CD4-positive, alpha-beta T cell (primary cell): ENCODE results near the gene IRAG1. TPM values are rescaled to one million over a fixed set of nuclear protein-coding genes. Genes with fewer than 3 reads are reported as not detected.

Experiments used
- ATAC-seq: fragments of 200-7000 bp; cut with Tn5 transposase; one replicate; pipeline ENCODE4 v1.10.0; 2022; ENCODE audit warnings: mild to moderate bottlenecking; ENCODE audit not compliant: poor library complexity
- CTCF ChIA-PET: fragments of 350-600 bp; sonication (Branson Sonifier 250); formaldehyde crosslinking; loops from one replicate; lab custom pipeline; 2021; ENCODE audit warnings: antibody characterized with exemption, inconsistent platforms; lab: Charles Lee
- POLR2A ChIA-PET: fragments of 350-600 bp; sonication (Branson Sonifier 250); formaldehyde crosslinking; loops from one replicate; lab custom pipeline; 2021; ENCODE audit warnings: antibody characterized with exemption, inconsistent platforms; lab: Charles Lee
- DNase-seq, 14 experiments: peaks; one replicate each; pipeline ENCODE4 v3.0.0-alpha.2; 2013 to 2020; ENCODE audit warnings: mixed read lengths in 2 of 14
- H3K27ac ChIP-seq, 2 donors: one replicate each; pipeline versions ENCODE4 v1.5.1 to v1.7.0; 2013; ENCODE audit warnings: low read length in 2 of 2, low read depth in 1 of 2, mild to moderate bottlenecking in 1 of 2
- H3K27me3 ChIP-seq, 2 experiments: 1 replicate in 1 of 2; 2 replicates in 1 of 2; pipeline versions ENCODE4 v1.6.1 to v1.7.0; 2013; ENCODE audit warnings: low read length in 2 of 2, control low read depth in 1 of 2, mild to moderate bottlenecking in 1 of 2, moderate library complexity in 1 of 2; ENCODE audit not compliant: insufficient read depth in 2 of 2, control insufficient read depth in 1 of 2
- H3K36me3 ChIP-seq: one replicate; pipeline ENCODE4 v1.6.1; 2013; ENCODE audit warnings: low read length, control low read depth; ENCODE audit not compliant: insufficient read depth
- H3K4me1 ChIP-seq: one replicate; pipeline ENCODE4 v1.6.1; 2013; ENCODE audit warnings: low read length, control low read depth; ENCODE audit not compliant: insufficient read depth
- H3K4me3 ChIP-seq: one replicate; pipeline ENCODE4 v1.5.1; 2013; ENCODE audit warnings: mild to moderate bottlenecking, low read length, moderate library complexity
- H3K9me3 ChIP-seq, 2 experiments: 1 replicate in 1 of 2; 2 replicates in 1 of 2; pipeline versions ENCODE4 v1.6.1 to v1.7.0; 2013; ENCODE audit warnings: low read length in 2 of 2, mild to moderate bottlenecking in 2 of 2, control low read depth in 1 of 2, moderate library complexity in 1 of 2; ENCODE audit not compliant: control insufficient read depth in 1 of 2, insufficient read depth in 1 of 2
- H3K27ac Mint-ChIP-seq: one replicate; pipeline ENCODE4 v1.8.0; 2020; ENCODE audit warnings: mixed read lengths
- H3K27me3 Mint-ChIP-seq: one replicate; pipeline ENCODE4 v1.8.0; 2021; ENCODE audit warnings: mixed read lengths
- H3K36me3 Mint-ChIP-seq: one replicate; pipeline ENCODE4 v1.8.0; 2021; ENCODE audit warnings: low read depth, mixed read lengths
- H3K4me1 Mint-ChIP-seq: one replicate; pipeline ENCODE4 v1.8.0; 2021; ENCODE audit warnings: low read depth, mixed read lengths
- H3K4me3 Mint-ChIP-seq: one replicate; pipeline ENCODE4 v1.8.0; 2020; ENCODE audit warnings: mild to moderate bottlenecking, mixed read lengths
- H3K9me3 Mint-ChIP-seq: one replicate; pipeline ENCODE4 v1.8.0; 2020; ENCODE audit warnings: mixed read lengths
- CTCF ChIP-seq: fragments of 200-600 bp; IDR thresholded peaks from one replicate; pipeline ENCODE4 v1.8.0; 2022; ENCODE audit warnings: antibody characterized with exemption, mild to moderate bottlenecking
- intact Hi-C, 2 experiments: fragments of 100-400 bp; cut with DNase I in 1 of 2; cut with micrococcal nuclease in 1 of 2; formaldehyde crosslinking; loops; one replicate each; pipeline versions ENCODE4 v1.15.1 to v1.9.0; 2023 to 2025; cut with DNase I, micrococcal nuclease
- total RNA-seq, 174 experiments: library from RNA in 2 of 174; stranded (reverse) in 2 of 174; gene quantifications; one replicate each; pipeline ENCODE4 v1.2.3 and lab custom pipeline; 2021 to 2026

Gene IRAG1
- total RNA-seq, 2 experiments from 2014 or later, result not detected

GRCh38 chr11:10654811-10655150 lies 38.8 kb downstream of the IRAG1 start:
- Histone ChIP-seq H3K4me1 (peaks cover 7% of the 10 kb centered on the region), H3K9me3 (no peaks in the 10 kb centered on the region), H3K27me3 (no peaks in the 10 kb centered on the region), H3K27ac (no peak overlapping the region), H3K36me3 (no peaks in the 10 kb centered on the region), H3K4me3 (no peak overlapping the region)
- ChIA-PET POLR2A (no interaction called here), CTCF (interaction anchor here (1.1 to 1.9 kb wide), 6 partner anchors 24 to 249 kb away, joined by 3 to 16 read pairs (median 4); partner anchors contain the start of gene RNF141)
- no peaks in the 10 kb centered on the region for H3K4me1 Mint-ChIP-seq
- no peaks in the 10 kb centered on the region for H3K36me3 Mint-ChIP-seq
- no peaks in the 10 kb centered on the region for H3K27me3 Mint-ChIP-seq
- intact Hi-C loops, result loop anchor here (1.0 to 5.0 kb wide), 4 partner anchors 78 to 248 kb away; no protein-coding TSS in a partner anchor
- no peak for ATAC-seq
- TF ChIP-seq CTCF, result no peak
- no peak overlapping the region for H3K27ac Mint-ChIP-seq
- no peak overlapping the region for H3K4me3 Mint-ChIP-seq
- DNase-seq, result no peak
- no peaks in the 10 kb centered on the region for H3K9me3 Mint-ChIP-seq

- no peak overlapping the region for H3K27ac ChIP-seq
- intact Hi-C loops, result loop anchor here (1.0 to 5.0 kb wide), 4 partner anchors 78 to 248 kb away; no protein-coding TSS in a partner anchor
- H3K4me3 ChIP-seq, result no peak overlapping the region
- peak in 9 of 14 experiments; percentile 10 to 77 (median 23) for DNase-seq
- CTCF ChIA-PET, result interaction anchor here (0.7 to 1.9 kb wide), 10 partner anchors 9 to 248 kb away, joined by 3 to 16 read pairs (median 3); partner anchors contain the start of gene RNF141
- POLR2A ChIA-PET, result interaction anchor here (1.1 to 1.4 kb wide), 2 partner anchors 241 to 248 kb away, joined by 3 to 4 read pairs; no protein-coding TSS in a partner anchor
- no peaks in the 10 kb centered on the region for H3K9me3 ChIP-seq
- Mint-ChIP-seq H3K36me3 (no peaks in the 10 kb centered on the region), H3K27ac (no peak overlapping the region), H3K4me3 (no peak overlapping the region), H3K9me3 (no peaks in the 10 kb centered on the region), H3K4me1 (no peaks in the 10 kb centered on the region), H3K27me3 (no peaks in the 10 kb centered on the region)
- no peaks in the 10 kb centered on the region for H3K27me3 ChIP-seq
- peak; percentile 64 for ATAC-seq
- peaks cover 4% of the 10 kb centered on the region for H3K4me1 ChIP-seq
- no peaks in the 10 kb centered on the region for H3K36me3 ChIP-seq
- TF ChIP-seq CTCF, result peak; percentile 89
Measured at GRCh38 chr11:10653946-10654810, 39.4 kb downstream of the IRAG1 start.

GRCh38 chr11:10653261-10653660 lies 40.3 kb downstream of the IRAG1 start:
- Histone ChIP-seq H3K4me3 (no peak overlapping the region), H3K4me1 (peaks cover 4% of the 10 kb centered on the region), H3K27me3 (no peaks in the 10 kb centered on the region), H3K9me3 (no peaks in the 10 kb centered on the region), H3K27ac (no peak overlapping the region), H3K36me3 (no peaks in the 10 kb centered on the region)
- ATAC-seq, result no peak
- DNase-seq, result no peak
- Mint-ChIP-seq H3K27ac (no peak overlapping the region), H3K9me3 (no peaks in the 10 kb centered on the region), H3K27me3 (no peaks in the 10 kb centered on the region), H3K36me3 (no peaks in the 10 kb centered on the region), H3K4me3 (no peak overlapping the region), H3K4me1 (no peaks in the 10 kb centered on the region)
- no peak for TF ChIP-seq CTCF
- intact Hi-C loops, result loop anchor here in 1 of 2 experiments (1.0 to 5.0 kb wide), 3 partner anchors 79 to 240 kb away; no protein-coding TSS in a partner anchor
- ChIA-PET POLR2A (interaction anchor here (1.4 kb wide), 1 partner anchor 240 kb away, joined by 4 read pairs; no protein-coding TSS in a partner anchor), CTCF (interaction anchor here (1.0 to 1.9 kb wide), 3 partner anchors 96 to 247 kb away, joined by 3 to 16 read pairs (median 5); partner anchors contain the start of gene RNF141)
